ENCODE results near the gene CYTH3.

Gene CYTH3

DNA sequence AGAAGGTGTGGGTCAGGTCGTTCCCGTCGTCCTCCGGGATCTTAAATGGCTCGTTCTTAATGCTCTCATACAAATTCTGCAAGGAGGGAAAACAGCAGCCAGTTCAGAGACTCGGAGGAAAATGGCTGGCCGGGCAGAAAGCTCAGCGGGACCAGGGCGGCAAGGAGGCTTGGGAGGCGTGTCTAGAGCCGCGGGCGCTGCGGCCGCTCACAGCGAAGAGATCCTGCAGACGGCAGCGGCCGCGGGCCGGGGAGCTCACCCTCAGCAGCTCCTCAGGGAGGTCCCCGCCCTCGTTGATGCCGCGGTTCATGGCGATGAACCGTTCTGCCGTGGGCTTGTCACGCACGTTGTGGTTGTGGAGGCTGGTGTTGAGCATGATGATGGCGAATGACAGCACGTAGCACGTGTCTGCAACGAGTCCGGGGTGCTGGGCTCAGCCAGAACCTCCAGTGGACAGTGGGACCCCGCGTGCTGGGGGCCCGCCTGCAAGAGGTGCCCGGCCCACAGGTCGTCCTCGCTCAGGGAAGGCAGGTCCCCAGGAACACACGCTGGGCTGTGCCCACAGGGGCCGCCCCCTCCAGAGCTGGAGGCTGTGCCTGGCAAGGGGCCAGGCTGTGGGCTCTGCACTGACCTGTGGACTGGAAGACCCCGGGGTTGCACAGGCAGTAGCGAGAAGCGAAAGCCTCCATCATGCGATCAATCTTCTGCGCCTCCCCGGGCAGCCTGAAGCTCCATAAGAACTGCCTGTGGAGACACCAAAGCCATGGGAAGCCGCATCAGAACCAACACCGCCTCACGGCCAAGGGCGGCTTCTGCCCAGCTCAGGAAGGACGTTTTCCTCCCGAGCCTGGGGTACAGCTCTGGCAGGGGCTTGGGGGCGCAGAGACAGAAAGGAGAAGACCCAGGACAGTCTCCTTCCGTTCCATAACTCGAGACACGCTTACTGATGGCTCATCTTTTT lies 101.6 kb downstream of the CYTH3 start:
- TF ChIP-seq, protein P1, sequence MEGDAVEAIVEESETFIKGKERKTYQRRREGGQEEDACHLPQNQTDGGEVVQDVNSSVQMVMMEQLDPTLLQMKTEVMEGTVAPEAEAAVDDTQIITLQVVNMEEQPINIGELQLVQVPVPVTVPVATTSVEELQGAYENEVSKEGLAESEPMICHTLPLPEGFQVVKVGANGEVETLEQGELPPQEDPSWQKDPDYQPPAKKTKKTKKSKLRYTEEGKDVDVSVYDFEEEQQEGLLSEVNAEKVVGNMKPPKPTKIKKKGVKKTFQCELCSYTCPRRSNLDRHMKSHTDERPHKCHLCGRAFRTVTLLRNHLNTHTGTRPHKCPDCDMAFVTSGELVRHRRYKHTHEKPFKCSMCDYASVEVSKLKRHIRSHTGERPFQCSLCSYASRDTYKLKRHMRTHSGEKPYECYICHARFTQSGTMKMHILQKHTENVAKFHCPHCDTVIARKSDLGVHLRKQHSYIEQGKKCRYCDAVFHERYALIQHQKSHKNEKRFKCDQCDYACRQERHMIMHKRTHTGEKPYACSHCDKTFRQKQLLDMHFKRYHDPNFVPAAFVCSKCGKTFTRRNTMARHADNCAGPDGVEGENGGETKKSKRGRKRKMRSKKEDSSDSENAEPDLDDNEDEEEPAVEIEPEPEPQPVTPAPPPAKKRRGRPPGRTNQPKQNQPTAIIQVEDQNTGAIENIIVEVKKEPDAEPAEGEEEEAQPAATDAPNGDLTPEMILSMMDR (IDR thresholded peaks at IDR 0.05; ENCODE audit: low read length, missing control alignments) = no peak
- DNase-seq (ENCODE audit: low read depth) = no peak
- no peak overlapping the region for H3K4me3 ChIP-seq (replicated peaks; ENCODE audit: low read depth, low read length)

DNA sequence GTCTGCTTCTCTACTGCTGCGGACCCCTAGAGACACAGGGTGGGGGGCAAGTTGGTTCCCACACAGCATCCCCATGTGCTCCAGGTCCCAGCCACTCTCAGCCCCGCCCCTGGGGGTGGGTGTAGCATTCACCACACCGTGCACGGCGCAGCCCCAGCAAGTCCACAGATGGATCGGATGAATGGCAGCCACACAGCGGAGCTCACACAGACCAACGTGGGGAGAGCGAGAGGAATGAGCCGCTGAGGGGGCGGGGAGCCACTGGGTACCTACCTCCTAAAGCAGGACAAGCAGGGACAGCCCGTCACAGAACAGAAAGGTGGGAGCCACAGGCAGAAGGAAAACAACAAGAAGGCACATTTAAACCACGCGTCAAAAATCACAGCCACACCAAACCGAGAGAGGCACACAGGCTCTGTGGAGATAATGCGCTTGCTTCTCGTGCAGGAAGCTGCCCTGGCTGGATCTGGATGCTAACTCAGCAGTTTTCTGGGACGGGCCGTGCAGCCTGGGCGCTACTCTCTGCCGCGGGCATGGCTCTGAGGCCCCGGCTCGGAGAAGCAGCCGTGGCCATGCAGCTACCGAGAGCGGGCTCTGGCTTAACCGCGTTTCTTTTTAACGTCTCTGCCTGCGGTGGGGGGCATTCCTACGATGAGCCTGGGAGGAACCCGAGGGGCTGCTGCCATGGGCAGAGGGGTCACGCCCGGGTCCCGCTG lies 102.5 kb downstream of the CYTH3 start:
- TF ChIP-seq, protein P1 (IDR thresholded peaks at IDR 0.05; ENCODE audit: low read length, missing control alignments) = no peak
- H3K4me3 ChIP-seq (replicated peaks; ENCODE audit: low read depth, low read length) = no peak overlapping the region
- DNase-seq (ENCODE audit: low read depth) = no peak

DNA sequence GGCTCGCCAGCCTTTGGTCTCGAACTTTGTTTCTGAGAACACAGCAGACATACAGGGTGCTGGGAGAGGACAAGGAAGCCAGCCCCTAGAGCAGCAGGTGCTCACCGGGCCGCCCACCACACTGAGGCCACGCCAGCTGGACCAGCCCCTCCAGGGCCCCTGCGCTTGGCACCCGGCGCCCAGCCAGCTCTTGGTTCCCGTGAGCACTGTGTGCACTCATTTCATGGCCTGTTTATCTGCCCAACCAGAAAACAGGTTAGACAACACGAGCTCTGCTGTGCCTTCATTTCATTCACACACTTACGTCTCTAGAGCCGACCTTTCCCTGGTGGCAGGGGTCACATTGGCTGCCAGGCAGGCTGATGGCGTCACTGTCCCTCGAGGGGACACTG lies 104.0 kb downstream of the CYTH3 start:
- no peak for DNase-seq (ENCODE audit: low read depth)
- TF ChIP-seq, protein P1 (IDR thresholded peaks at IDR 0.05; ENCODE audit: low read length, missing control alignments) = no peak
- H3K4me3 ChIP-seq (replicated peaks; ENCODE audit: low read depth, low read length) = no peak overlapping the region

DNA sequence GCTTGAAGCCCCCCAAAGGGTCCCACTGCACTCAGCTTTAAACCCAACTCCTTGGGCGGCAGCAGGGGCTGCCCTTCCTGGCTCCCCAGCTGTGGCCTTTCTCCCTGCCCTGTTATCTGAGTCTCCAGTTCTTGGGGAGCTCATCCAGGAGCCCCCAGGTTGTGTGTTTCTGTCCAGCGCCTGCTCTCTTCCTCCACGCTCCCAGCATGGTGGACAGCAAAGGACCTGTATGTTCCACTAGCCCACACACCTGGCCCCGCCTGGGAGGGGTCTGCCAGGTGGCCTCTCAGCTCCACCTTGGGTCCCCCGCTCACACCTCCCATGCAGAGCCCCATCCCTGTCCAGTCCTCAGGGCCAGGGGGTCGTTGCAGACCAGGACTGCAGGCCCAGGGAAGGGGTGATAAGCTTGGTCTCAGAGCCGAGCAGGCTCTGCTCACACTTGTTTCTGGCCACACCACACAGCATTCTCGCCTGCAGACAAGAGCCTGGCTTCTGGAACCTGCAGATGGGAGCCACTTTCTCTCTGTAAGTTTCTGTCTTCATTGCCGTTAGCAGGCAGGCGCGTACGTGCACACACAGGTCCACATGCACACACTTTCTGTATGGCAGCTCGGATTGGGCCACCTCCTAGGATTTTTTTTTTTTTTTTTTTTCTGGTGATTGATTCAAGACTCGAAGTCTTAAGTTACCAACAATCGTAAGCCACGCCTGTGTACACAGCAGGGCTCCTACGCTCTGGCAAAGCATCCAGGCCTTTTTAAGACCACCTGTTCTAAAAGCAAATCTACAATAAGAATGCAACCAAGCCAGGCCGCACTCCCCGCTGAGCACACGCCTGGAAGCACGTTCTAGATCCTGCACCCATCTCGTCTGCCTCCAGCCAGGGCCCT lies 104.6 kb downstream of the CYTH3 start:
- no peak for DNase-seq (ENCODE audit: low read depth)
- no peak overlapping the region for H3K4me3 ChIP-seq (replicated peaks; ENCODE audit: low read depth, low read length)
- TF ChIP-seq, protein P1 (IDR thresholded peaks at IDR 0.05; ENCODE audit: low read length, missing control alignments) = no peak

DNA sequence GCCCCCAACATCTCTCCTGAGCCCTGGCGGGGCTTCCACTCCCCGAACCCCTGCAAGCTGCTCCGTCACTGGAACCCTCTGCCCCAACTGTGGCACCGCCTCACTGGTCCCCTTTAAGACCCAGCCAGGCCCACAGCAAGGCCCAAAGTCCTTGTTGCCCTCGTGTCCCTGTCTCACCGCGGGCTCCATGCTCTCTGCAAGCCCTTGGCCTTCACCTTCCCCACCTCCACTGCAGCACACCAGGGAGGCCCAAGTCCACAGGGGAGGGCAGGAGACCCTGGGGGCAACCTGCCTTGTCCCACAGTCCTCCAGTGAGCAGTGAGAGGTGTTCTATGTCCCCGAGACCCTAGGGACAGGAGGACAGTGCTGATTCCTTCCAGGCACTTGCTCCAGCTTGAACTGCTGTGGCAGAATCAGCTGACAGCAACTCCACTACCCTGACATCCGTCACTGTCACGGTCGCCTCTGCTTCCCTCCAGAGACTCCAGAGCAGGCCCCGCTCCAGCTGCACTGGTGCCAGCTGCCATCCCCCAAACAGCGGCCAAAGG lies 105.3 kb downstream of the CYTH3 start:
- TF ChIP-seq, protein P1 (IDR thresholded peaks at IDR 0.05; ENCODE audit: low read length, missing control alignments) = no peak
- H3K4me3 ChIP-seq (replicated peaks; ENCODE audit: low read depth, low read length) = no peak overlapping the region
- DNase-seq (ENCODE audit: low read depth) = no peak

DNA sequence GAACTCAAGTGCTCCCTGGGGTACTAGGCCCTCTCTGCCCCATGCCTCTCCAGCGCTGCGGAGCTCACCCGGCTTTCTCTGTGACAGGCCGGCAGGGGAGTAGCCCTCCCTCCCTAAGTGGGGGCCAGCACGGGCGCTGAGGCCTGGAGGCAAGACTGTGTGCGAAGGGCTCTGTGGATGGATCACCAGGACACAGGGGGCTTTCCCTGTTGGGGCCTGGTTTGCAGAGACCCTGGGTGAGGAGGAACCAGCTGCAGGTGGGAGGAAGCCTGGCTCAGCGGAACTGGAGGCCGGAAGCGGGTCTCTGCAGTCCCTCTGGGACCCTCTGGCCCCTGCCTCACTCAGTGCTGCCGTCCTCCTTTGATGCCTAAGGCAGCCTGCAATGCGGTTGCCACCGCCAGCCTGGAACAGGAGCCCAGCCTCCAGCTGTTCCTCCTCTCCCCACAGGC lies 106.0 kb downstream of the CYTH3 start:
- DNase-seq (ENCODE audit: low read depth) = no peak
- H3K4me3 ChIP-seq (replicated peaks; ENCODE audit: low read depth, low read length) = no peak overlapping the region
- TF ChIP-seq, protein P1 (IDR thresholded peaks at IDR 0.05; ENCODE audit: low read length, missing control alignments) = no peak

Measured in fibroblast of pulmonary artery (primary cell).